ENCODE results near the gene ZDHHC5. TPM values are rescaled to one million over a fixed set of nuclear protein-coding genes. Genes with fewer than 3 reads are reported as not detected.
A peak's percentile ranks its signal among the peaks of the same experiment; 100 is the strongest.

Gene ZDHHC5
- polyA plus RNA-seq, 1 donor (not counting 4 experiments of a cell fraction or from before 2014, with no cell fraction given): 79.3 TPM

GRCh38 chr11:57657194-57658022 lies 10.5 kb upstream of the ZDHHC5 start, which contains the start of gene CLP1:
Gene CLP1, plus strand, starts transcription at chr11:57657762. Its CDS starts 1,715 bp downstream, at chr11:57659477.
- Histone ChIP-seq H3K9me3 (ENCODE audit: control insufficient read depth, low read depth, low read length) (no peaks in the 10 kb centered on the region), H3K79me2 (ENCODE audit: control insufficient read depth, insufficient read depth, low read length) (peaks cover 30% of the 10 kb centered on the region), H3K4me1 (ENCODE audit: control insufficient read depth, extremely low read depth, insufficient read depth, low read length) (peaks cover 5% of the 10 kb centered on the region), H3K9me1 (ENCODE audit: control insufficient read depth, extremely low read depth, insufficient read depth, low read length) (no peaks in the 10 kb centered on the region), H2AFZ (ENCODE audit: control insufficient read depth, low read length) (peak within 1 kb of the TSS; percentile 78), H3K4me3 (ENCODE audit: control insufficient read depth in 2 of 3, extremely low read depth in 1 of 3, insufficient read depth in 2 of 3, low read depth in 1 of 3, low read length in 3 of 3) (peak within 1 kb of the TSS; percentile 50 to 95 (median 87)), H4K20me1 (ENCODE audit: control insufficient read depth, extremely low read depth, insufficient read depth, low read length) (no peaks in the 10 kb centered on the region), H3K27ac (ENCODE audit: control insufficient read depth, insufficient read depth, low read length) (peak within 1 kb of the TSS; percentile 79), H3K4me2 (ENCODE audit: control insufficient read depth, extremely low read depth, insufficient read depth, low read depth, low read length) (peak within 1 kb of the TSS; percentile 68), H3K9ac (ENCODE audit: control insufficient read depth, extremely low read depth, insufficient read depth, low read length) (peak within 1 kb of the TSS; percentile 80), H3K36me3 (ENCODE audit: control insufficient read depth in 2 of 2, extremely low read depth in 1 of 2, insufficient read depth in 2 of 2, low read length in 2 of 2) (peaks cover 4 to 7% of the 10 kb centered on the region in 2 experiments), H3K27me3 (ENCODE audit: control insufficient read depth, extremely low read depth, insufficient read depth, low read length) (no peaks in the 10 kb centered on the region)
- FAIRE-seq (peak; percentile 59), DNase-seq (ENCODE audit: low read depth, low spot score) (peak; percentile 87)
- TF ChIP-seq EZH2 (IDR thresholded peaks at IDR 0.05; ENCODE audit: low read length) (no peak), CTCF (optimal IDR thresholded peaks at IDR 0.05 in 1 of 3, IDR thresholded peaks at IDR 0.05 in 1 of 3, conservative IDR thresholded peaks at IDR 0.05 in 1 of 3; ENCODE audit: extremely low read depth in 1 of 3, insufficient read depth in 2 of 3, low read length in 3 of 3) (no peak)
- dilution Hi-C loops (cut with MboI; ENCODE audit: extremely low pct_ligation_motif_present, low sequenced_read_pairs): no loop called here

- dilution Hi-C loops (cut with MboI; ENCODE audit: extremely low pct_ligation_motif_present, low sequenced_read_pairs): no loop called here
- Histone ChIP-seq H3K9ac (ENCODE audit: control insufficient read depth, extremely low read depth, insufficient read depth, low read length) (peak overlapping the region; percentile 80), H3K9me1 (ENCODE audit: control insufficient read depth, extremely low read depth, insufficient read depth, low read length) (no peaks in the 10 kb centered on the region), H3K27ac (ENCODE audit: control insufficient read depth, insufficient read depth, low read length) (peak overlapping the region; percentile 79), H2AFZ (ENCODE audit: control insufficient read depth, low read length) (peak overlapping the region; percentile 78), H3K79me2 (ENCODE audit: control insufficient read depth, insufficient read depth, low read length) (peaks cover 30% of the 10 kb centered on the region), H3K4me3 (ENCODE audit: control insufficient read depth in 2 of 3, extremely low read depth in 1 of 3, insufficient read depth in 2 of 3, low read depth in 1 of 3, low read length in 3 of 3) (peak overlapping the region; percentile 50 to 95 (median 87)), H4K20me1 (ENCODE audit: control insufficient read depth, extremely low read depth, insufficient read depth, low read length) (no peaks in the 10 kb centered on the region), H3K36me3 (ENCODE audit: control insufficient read depth in 2 of 2, extremely low read depth in 1 of 2, insufficient read depth in 2 of 2, low read length in 2 of 2) (peaks cover 7% of the 10 kb centered on the region in 2 experiments), H3K4me2 (ENCODE audit: control insufficient read depth, extremely low read depth, insufficient read depth, low read depth, low read length) (peak overlapping the region; percentile 68), H3K27me3 (ENCODE audit: control insufficient read depth, extremely low read depth, insufficient read depth, low read length) (no peaks in the 10 kb centered on the region), H3K9me3 (ENCODE audit: control insufficient read depth, low read depth, low read length) (no peaks in the 10 kb centered on the region), H3K4me1 (ENCODE audit: control insufficient read depth, extremely low read depth, insufficient read depth, low read length) (peaks cover 5% of the 10 kb centered on the region)
- TF ChIP-seq EZH2 (IDR thresholded peaks at IDR 0.05; ENCODE audit: low read length) (no peak), CTCF (optimal IDR thresholded peaks at IDR 0.05 in 1 of 3, IDR thresholded peaks at IDR 0.05 in 1 of 3, conservative IDR thresholded peaks at IDR 0.05 in 1 of 3; ENCODE audit: extremely low read depth in 1 of 3, insufficient read depth in 2 of 3, low read length in 3 of 3) (no peak)
- FAIRE-seq (no peak), DNase-seq (ENCODE audit: low read depth, low spot score) (no peak)
These were observed 9.9 kb upstream of the ZDHHC5 start for GRCh38 chr11:57658023-57658361.

Measured in keratinocyte (primary cell).